Caco-2 (cell line): ENCODE data around the gene DMKN. TPM values are rescaled to one million over a fixed set of nuclear protein-coding genes. Genes with fewer than 3 reads are reported as not detected.

Experiments used
- BruUV-seq: library from RNA; stranded (reverse); fragments of 400-500 nt; replicated peaks from 2 replicates; lab custom pipeline; 2021; lab: Mats Ljungman, UMichigan
- CTCF ChIA-PET: fragments of 300-600 bp; sonication (Branson Sonifier 250); formaldehyde crosslinking; loops from one replicate; lab custom pipeline; 2022; ENCODE audit warnings: antibody characterized with exemption; lab: Charles Lee
- POLR2A ChIA-PET: fragments of 300-600 bp; sonication (Branson Sonifier 250); formaldehyde crosslinking; loops from one replicate; lab custom pipeline; 2022; ENCODE audit warnings: antibody characterized with exemption; lab: Charles Lee
- DNase-seq, 2 experiments: peaks; one replicate each; pipeline versions ENCODE4 v3.0.0 to v3.0.0-alpha.2; 2020 to 2022
- H3K27me3 ChIP-seq: replicated peaks from 2 replicates; pipeline ENCODE4 v1.6.0; 2011; ENCODE audit warnings: low read length; ENCODE audit not compliant: control insufficient read depth, insufficient read depth
- H3K36me3 ChIP-seq: 2 replicates; pipeline ENCODE4 v1.5.1; 2011; ENCODE audit warnings: low read length; ENCODE audit not compliant: control insufficient read depth, insufficient read depth
- H3K4me1 ChIP-seq: fragments of 250-450 bp; sonication (Bioruptor Pico); 2 replicates; pipeline ENCODE4 v1.5.1; 2020; ENCODE audit warnings: mild to moderate bottlenecking
- H3K4me3 ChIP-seq: 2 replicates; pipeline ENCODE4 v1.5.1; 2011; ENCODE audit warnings: low read depth, mild to moderate bottlenecking, control low read depth, low read length
- H3K9me3 ChIP-seq: fragments of 250-450 bp; sonication (Bioruptor Pico); 2 replicates; pipeline ENCODE4 v1.5.1; 2020; ENCODE audit warnings: mild to moderate bottlenecking, moderate library complexity
- H3K27ac Mint-ChIP-seq: one replicate; pipeline ENCODE4 v1.8.0; 2022; ENCODE audit warnings: mixed read lengths; ENCODE audit not compliant: unreplicated experiment
- H3K27me3 Mint-ChIP-seq: one replicate; pipeline ENCODE4 v1.8.0; 2022; ENCODE audit warnings: mixed read lengths; ENCODE audit not compliant: insufficient read depth, unreplicated experiment
- H3K36me3 Mint-ChIP-seq: one replicate; pipeline ENCODE4 v1.8.0; 2022; ENCODE audit warnings: mild to moderate bottlenecking, mixed read lengths; ENCODE audit not compliant: insufficient read depth, unreplicated experiment
- H3K4me1 Mint-ChIP-seq: one replicate; pipeline ENCODE4 v1.8.0; 2022; ENCODE audit warnings: low read depth, mixed read lengths; ENCODE audit not compliant: unreplicated experiment
- H3K4me3 Mint-ChIP-seq: one replicate; pipeline ENCODE4 v1.8.0; 2022; ENCODE audit warnings: mild to moderate bottlenecking, moderate library complexity, mixed read lengths; ENCODE audit not compliant: unreplicated experiment
- H3K9me3 Mint-ChIP-seq: one replicate; pipeline ENCODE4 v1.8.0; 2022; ENCODE audit warnings: mixed read lengths; ENCODE audit not compliant: unreplicated experiment
- intact Hi-C: fragments of 100-400 bp; cut with micrococcal nuclease; formaldehyde crosslinking; loops from one replicate; pipeline ENCODE4 v1.10.0; 2022; ENCODE audit not compliant: unreplicated experiment
- total RNA-seq: library from RNA; stranded (reverse); gene quantifications from 2 replicates; pipeline ENCODE4 v1.2.3, GENCODE V29; 2022
- TF ChIP-seq, protein P1 (sequence below), 2 experiments: fragments of 200-600 bp in 1 of 2; IDR thresholded peaks; 1 replicate in 1 of 2; 2 replicates in 1 of 2; pipeline versions ENCODE4 v1.5.1 to v1.8.0; 2011 to 2022; ENCODE audit warnings: antibody characterized with exemption in 1 of 2, control low read depth in 1 of 2, inconsistent platforms in 1 of 2, low read depth in 1 of 2, low read length in 1 of 2, mild to moderate bottlenecking in 1 of 2, moderate library complexity in 1 of 2; ENCODE audit not compliant: insufficient read depth in 1 of 2, severe bottlenecking in 1 of 2, unreplicated experiment in 1 of 2

The DMKN gene
- total RNA-seq, 1 experiment from 2014 or later: 341 TPM

DNA sequence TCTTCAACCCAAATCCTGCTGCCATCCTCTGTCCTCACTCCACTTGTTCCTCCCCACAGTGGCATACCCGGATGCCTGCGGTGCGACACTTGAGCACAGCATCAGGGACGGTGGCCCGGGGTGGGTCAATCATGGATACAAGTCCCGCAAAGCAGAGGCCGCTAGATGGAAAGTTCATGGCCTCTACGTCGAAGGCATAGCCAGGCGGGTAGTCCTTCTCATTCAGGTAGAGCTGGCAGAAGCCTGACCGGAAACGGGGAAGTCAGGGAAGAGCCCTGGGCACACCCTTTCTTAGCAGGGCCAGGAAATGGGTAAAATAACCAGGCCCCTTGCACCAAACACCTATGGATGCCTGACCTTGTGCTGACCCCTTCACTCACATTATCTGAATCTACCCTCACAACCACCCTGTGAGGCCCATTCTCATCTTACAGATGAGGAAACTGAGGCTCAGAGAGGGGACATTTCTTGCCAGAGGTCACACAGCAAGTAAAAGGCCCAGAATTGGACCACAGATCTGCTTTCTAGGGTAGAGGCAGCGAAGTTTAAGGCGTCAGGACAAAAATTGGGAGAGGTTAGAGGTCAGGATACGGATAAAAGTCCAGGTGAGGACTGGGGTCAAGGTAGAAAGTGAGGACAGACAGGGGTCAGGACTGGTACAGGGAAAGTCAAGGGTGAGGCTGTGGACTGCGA, 43.5 kb upstream of the DMKN start:
- Histone ChIP-seq H3K4me3 (no peak overlapping the region), H3K4me1 (0 out of 2 replicates have a peak, but pooled peaks cover 5% of the 10 kb centered on the region), H3K27me3 (no peaks in the 10 kb centered on the region), H3K9me3 (0 out of 2 replicates have a peak, but pooled peaks cover 3% of the 10 kb centered on the region), H3K36me3 (no peaks in the 10 kb centered on the region)
- intact Hi-C loops: no loop called here
- no peak overlapping the region for H3K27ac Mint-ChIP-seq
- BruUV-seq: no TSS peak
- H3K27me3 Mint-ChIP-seq: peaks cover 22% of the 10 kb centered on the region
- POLR2A ChIA-PET: no interaction called here
- TF ChIP-seq, protein P1, sequence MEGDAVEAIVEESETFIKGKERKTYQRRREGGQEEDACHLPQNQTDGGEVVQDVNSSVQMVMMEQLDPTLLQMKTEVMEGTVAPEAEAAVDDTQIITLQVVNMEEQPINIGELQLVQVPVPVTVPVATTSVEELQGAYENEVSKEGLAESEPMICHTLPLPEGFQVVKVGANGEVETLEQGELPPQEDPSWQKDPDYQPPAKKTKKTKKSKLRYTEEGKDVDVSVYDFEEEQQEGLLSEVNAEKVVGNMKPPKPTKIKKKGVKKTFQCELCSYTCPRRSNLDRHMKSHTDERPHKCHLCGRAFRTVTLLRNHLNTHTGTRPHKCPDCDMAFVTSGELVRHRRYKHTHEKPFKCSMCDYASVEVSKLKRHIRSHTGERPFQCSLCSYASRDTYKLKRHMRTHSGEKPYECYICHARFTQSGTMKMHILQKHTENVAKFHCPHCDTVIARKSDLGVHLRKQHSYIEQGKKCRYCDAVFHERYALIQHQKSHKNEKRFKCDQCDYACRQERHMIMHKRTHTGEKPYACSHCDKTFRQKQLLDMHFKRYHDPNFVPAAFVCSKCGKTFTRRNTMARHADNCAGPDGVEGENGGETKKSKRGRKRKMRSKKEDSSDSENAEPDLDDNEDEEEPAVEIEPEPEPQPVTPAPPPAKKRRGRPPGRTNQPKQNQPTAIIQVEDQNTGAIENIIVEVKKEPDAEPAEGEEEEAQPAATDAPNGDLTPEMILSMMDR (IDR thresholded peaks at IDR 0.05; ENCODE audit: insufficient read depth in 1 of 2, low read depth in 1 of 2, low read length in 1 of 2, severe bottlenecking in 1 of 2, unreplicated experiment in 1 of 2): no peak
- no peaks in the 10 kb centered on the region for H3K9me3 Mint-ChIP-seq
- no peak overlapping the region for H3K4me3 Mint-ChIP-seq
- H3K4me1 Mint-ChIP-seq: no peaks in the 10 kb centered on the region
- CTCF ChIA-PET: interaction anchor here (0.5 to 2.0 kb wide), 3 partner anchors 62 to 412 kb away, joined by 3 to 15 read pairs (median 4); no protein-coding TSS in a partner anchor
- peaks cover 5% of the 10 kb centered on the region for H3K36me3 Mint-ChIP-seq
- no peak for DNase-seq

DNA sequence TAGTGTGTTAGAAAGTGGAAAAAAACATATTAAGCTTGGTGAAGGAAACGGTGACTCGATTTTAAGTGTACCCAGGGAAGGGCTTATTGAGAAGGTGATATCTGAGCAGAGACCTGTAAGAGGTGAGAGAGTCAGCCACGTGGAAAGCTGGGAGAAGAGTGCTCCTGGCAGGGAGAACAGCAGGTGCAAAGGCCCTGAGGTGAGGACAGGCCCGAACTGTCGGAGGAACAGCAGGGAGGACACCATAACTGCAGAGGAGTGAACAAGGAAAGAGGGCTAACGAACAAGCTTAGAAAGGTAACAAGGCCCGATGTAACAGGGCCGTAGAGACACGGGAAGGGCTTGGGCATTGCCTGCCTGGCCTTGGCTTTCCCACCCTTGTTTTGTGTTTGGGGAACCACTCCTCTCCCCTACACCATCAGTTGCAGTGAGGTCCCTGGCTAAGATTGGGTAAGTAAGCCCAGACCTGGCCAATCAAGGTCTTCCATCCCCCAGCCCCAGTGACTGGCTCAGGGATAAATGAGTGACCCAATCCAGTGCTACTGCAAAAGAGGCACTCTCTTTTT, 42.7 kb upstream of the DMKN start:
- CTCF ChIA-PET: interaction anchor here (0.5 to 2.0 kb wide), 3 partner anchors 63 to 137 kb away, joined by 3 to 15 read pairs (median 4); partner anchors contain the start of gene COX6B1
- POLR2A ChIA-PET: interaction anchor here (0.6 kb wide), 1 partner anchor 92 kb away, joined by 3 read pairs; no protein-coding TSS in a partner anchor

More for the DNA sequence above, 42.7 kb upstream of the DMKN start:
- peaks cover 17% of the 10 kb centered on the region for H3K27me3 Mint-ChIP-seq
- intact Hi-C loops: no loop called here
- Histone ChIP-seq H3K4me1 (0 out of 2 replicates have a peak, but pooled peaks cover 5% of the 10 kb centered on the region), H3K4me3 (no peak overlapping the region), H3K27me3 (no peaks in the 10 kb centered on the region), H3K36me3 (no peaks in the 10 kb centered on the region), H3K9me3 (0 out of 2 replicates have a peak, but pooled peaks cover 3% of the 10 kb centered on the region)
- no peak overlapping the region for H3K4me3 Mint-ChIP-seq
- no peaks in the 10 kb centered on the region for H3K9me3 Mint-ChIP-seq
- H3K27ac Mint-ChIP-seq: no peak overlapping the region
- TF ChIP-seq, protein P1 (IDR thresholded peaks at IDR 0.05; ENCODE audit: insufficient read depth in 1 of 2, low read depth in 1 of 2, low read length in 1 of 2, severe bottlenecking in 1 of 2, unreplicated experiment in 1 of 2): no peak
- DNase-seq: no peak
- no TSS peak for BruUV-seq
- peaks cover 5% of the 10 kb centered on the region for H3K36me3 Mint-ChIP-seq
- no peaks in the 10 kb centered on the region for H3K4me1 Mint-ChIP-seq
